Neural progenitor cell (in vitro differentiated cells): ENCODE data around the gene LMCD1.

ENCODE experiments used
- CTCF ChIP-seq: fragments of 200-600 bp; sonication (generic); IDR thresholded peaks from 2 replicates; pipeline ENCODE4 v1.5.1; 2017; ENCODE audit warnings: antibody characterized with exemption, mild to moderate bottlenecking
- EZH2phosphoT487 ChIP-seq: fragments of 200-600 bp; sonication (generic); IDR thresholded peaks from 2 replicates; pipeline ENCODE4 v1.6.1; 2017; ENCODE audit warnings: antibody characterized with exemption

- TF ChIP-seq CTCF: no peak
- TF ChIP-seq EZH2phosphoT487: no peak
Observed at GRCh38 chr3:8604988-8605387, 103.4 kb downstream of the LMCD1 start.
